Measurements from ENCODE around the gene EMX2.

GRCh38 chr10:117514971-117515370 is 27.6 kb upstream of the EMX2 start:
- TF ChIP-seq, protein P1, sequence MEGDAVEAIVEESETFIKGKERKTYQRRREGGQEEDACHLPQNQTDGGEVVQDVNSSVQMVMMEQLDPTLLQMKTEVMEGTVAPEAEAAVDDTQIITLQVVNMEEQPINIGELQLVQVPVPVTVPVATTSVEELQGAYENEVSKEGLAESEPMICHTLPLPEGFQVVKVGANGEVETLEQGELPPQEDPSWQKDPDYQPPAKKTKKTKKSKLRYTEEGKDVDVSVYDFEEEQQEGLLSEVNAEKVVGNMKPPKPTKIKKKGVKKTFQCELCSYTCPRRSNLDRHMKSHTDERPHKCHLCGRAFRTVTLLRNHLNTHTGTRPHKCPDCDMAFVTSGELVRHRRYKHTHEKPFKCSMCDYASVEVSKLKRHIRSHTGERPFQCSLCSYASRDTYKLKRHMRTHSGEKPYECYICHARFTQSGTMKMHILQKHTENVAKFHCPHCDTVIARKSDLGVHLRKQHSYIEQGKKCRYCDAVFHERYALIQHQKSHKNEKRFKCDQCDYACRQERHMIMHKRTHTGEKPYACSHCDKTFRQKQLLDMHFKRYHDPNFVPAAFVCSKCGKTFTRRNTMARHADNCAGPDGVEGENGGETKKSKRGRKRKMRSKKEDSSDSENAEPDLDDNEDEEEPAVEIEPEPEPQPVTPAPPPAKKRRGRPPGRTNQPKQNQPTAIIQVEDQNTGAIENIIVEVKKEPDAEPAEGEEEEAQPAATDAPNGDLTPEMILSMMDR (IDR thresholded peaks at IDR 0.05; ENCODE audit: poor library complexity, severe bottlenecking), result no peak
- no peak for TF ChIP-seq TAF1 (IDR thresholded peaks at IDR 0.05; ENCODE audit: low read depth)
- no peak for TF ChIP-seq EP300 (conservative IDR thresholded peaks at IDR 0.05; ENCODE audit: poor library complexity, severe bottlenecking)
- no peak for TF ChIP-seq POLR2AphosphoS5 (IDR thresholded peaks at IDR 0.05)
- no peak for TF ChIP-seq REST (IDR thresholded peaks at IDR 0.05; ENCODE audit: borderline replicate concordance)
- no peak for TF ChIP-seq RAD21 (conservative IDR thresholded peaks at IDR 0.05)
